ENCODE results near the gene ATP5MC3.
"Not testable (repeated sequence)": the region's sequence is repeated elsewhere in the genome, so short reads cannot be mapped to it uniquely, and the experiment has no call there.

Gene ATP5MC3

DNA sequence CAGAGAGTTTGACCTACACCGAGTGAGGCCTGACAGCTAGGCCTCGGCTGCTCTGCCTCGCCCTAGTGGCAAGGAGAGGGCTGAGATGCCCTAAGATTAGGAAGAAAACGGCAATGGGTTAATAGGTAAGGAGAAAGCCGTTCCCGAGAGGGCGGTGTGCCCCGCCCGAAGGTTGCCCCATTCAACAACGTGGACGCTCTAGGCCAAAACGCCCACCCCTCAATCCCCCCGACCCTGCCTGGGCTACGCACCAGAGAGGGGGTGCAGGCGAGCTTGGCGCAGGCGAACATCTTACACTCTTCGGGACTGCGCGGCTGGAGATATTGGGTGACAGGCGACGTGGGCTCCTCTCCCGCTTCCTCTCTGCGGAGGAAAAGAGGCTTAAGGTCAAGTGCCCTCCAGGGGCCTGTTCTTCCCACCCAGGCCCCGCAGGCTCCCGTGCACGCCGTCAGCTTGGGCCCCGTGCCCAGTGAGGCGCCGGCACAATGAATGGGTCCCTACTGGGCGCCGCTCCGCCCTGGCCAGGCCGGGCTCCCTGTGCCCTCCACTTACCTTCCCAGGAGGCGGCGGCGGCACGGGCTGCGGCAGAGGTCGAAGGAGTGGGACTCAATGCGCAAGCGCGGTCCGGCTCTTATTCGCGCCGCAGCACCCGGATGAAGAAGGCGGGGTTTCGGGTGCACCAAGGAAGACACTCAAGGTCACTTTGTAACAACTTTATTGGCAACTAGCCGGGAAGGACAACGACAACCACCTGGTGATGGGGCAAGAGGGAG is at the start of gene ATP5MC3:
TSS of gene ATP5MC3 (minus strand) at position 607 of the 773 bp plus-strand sequence. CDS start at position 290, 317 bp downstream.
- DNase-seq = peak; percentile 69

DNA sequence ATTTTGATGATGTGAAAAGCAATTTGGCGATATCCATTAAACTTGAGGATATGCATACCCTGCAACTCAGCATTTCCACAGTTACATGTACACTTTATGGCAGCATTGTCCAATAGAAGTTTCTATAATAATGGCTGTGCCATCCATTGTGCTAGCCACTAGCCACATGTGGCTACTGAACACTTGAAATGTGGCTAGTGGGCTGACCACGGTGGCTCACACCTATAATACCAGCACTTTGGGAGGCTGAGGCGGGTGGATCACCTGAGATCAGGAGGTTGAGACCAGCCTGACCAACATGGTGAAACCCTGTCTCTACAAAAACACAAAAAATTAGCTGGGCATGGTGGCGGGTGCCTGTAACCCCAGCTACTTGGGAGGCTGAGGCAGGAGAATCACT is 47.1 kb upstream of the ATP5MC3 start:
- not testable (repeated sequence) for DNase-seq

DNA sequence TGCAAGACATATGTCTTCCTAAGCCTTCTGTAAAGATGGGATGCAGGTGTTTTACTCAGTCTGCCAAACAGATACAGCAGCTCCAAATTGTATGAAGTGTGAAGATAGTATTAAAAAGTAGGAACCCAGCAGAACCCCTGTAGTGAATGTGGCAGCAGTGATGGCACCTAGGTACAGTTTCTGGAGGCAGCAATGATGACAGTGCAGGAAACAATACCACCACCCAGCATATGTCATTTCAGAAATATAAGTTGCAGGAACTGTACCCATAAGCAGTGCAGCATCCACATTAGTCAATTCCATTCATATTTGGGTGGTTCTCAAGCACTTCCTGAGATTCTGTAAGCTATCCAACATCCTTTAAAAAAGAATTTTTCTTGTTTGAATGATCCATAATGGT is 46.7 kb upstream of the ATP5MC3 start:
- DNase-seq = no peak

DNA sequence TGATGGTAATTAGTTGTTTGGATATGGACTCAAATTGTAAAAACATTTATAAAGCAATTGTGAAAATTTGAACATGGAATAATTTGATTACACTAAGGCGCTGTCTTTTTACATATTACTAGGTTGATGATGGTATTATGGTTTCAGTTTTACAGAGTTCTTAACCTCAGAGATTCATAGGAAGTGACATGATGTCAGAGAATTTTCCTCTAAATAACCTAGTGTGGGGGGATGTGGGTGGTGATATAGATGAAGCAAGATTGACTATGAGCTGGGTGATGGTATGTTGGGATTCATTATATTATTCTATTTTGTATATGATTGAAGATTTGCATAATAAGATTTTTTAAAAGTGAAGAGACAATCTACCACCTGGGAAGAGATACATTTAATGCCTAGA is 45.9 kb upstream of the ATP5MC3 start:
- DNase-seq = no peak

DNA sequence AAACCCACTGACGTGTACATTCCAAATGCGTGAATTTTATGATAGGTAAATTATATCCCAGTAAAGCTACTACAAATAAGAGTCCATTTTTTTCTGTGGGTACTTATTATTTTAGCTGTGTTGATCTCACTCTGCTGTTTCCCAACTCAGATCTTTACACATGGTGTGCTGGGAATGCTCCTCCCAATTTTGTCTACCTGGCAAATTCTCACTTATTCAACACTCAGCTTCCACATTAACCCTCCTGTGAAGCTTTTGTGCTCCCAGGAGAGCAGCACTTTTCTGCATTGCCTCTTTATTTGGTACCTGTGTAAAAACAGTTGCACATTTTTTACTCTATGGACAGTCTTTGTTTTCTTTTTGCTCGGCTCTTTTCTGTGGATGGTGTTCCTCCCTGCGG is 38.6 kb upstream of the ATP5MC3 start:
- DNase-seq = no peak

DNA sequence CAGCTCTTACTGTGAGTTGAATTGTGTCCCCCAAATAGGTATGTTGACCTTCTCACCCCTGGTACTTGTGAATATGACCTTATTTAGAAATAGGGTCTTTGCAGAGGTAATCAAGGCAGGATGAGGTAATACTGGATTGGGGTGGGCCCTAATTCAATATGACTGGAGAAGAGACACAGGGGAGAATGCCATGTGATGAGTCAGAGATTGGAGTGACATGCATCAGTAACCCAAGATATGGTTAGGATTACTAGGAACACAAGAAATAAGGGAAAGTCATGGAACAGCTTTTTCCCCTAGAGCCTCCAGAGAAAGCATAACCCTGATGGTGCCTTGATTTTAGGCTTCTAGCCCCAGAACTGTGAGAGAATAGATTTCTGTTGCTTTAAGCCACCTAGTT is 37.0 kb upstream of the ATP5MC3 start:
- DNase-seq = no peak

DNA sequence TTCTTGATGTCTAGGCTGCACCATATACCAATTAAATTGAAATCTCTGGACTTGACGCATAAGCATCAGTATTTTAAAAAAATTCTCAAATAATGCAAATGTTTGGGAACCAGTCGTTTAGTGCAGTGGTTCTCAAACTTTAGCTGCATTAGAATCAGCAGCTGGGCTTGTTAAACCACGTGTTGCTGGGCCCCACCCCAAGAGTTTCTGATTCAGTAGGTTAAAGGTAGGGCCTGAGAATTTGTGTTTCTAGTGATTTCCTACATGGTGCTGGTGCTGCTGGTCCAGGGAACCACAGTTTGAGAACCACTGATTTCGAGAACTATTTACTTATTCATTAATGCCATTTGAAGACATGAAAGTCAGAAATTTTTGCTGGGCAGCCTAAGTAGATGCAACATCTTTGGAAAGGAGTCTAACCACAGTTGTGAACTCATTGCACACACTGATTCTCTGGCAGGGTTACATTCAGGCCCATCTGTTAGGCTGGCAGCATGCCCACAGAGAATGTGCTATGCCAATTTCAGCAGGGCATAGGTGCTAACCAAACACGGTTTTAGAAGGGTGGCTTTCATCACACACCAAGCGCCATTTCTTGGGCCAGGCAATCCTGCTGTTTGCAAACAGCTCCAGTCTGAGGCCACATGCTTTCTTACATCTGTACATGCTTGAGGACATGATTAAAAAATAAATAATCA is 26.4 kb upstream of the ATP5MC3 start:
- no peak for DNase-seq

DNA sequence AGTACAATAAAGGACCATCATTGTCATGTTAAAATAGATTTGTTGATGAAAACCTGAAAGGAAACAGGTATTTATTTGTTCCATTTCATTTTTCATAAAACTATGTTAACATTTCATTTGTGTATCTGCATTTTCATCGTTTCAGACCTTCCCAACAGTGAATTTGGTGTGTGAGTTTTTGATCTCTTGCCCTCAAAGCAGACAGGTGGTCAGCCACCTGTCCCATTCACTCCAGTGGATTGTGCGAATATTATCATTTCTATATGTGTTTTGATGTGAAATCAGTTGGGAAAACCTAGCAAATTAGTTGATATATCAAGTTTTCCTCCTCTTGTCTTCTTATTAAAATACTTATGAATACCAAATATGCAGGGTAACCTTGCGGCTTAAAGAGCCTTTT is 25.4 kb upstream of the ATP5MC3 start:
- no peak for DNase-seq

DNA sequence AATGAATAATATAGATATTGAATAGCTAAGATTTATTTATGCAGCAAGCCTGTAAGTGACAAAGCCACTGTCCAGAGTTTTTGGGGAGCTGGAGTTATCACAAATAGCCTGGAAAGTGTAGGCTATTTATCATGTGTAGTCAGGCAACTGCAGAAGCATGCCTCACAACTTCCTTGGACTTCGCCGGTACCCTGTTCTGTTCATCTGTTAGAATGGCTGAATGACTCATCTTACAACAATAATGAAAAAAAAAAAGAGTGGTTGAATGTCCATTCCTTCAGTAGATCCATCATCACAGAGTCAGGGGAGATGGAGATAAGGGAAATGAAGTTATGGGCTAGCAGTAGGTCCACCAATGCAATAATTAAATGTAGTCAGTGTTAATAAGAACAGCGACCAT is 24.0 kb upstream of the ATP5MC3 start:
- DNase-seq = peak; percentile 18

DNA sequence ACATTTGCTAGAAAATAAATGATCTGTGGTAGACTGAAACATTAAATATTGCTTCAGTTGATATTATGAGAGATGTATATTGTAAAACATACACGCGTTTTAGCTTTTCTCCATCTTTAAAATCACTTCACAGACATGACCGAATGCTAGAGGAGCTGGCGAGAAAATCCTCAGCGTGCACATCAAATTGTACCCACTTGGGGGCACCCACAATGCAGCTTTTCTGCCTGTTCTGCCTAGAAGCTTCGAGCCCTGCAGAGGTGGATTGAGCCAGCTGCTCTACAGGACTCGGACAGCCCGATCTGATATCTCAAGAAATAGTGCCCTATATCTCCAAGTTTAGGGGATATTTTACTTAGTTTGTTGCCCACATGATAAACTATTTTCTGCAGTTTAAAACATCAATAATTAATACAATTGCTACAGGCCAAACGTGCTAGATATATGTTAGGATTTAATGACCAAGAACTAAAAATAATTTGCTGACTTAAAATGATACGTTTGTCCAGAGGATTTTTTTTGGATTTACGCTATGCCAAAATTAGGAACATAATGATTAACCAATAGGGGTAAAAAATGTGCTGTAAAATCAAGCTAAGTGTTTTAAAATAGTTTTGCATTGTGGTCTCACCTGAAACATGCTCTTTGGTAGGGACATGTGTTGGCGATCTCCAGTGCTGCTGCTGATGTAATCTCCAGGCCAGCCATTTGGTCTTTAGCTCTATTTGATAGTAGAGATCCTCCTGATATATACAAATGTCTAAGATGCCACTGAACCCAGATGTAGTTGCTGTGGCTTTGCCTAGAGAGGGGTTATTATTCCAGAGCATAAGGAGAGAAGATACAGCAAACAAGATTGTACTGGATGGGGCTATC is 22.3 kb upstream of the ATP5MC3 start:
- DNase-seq = peak; percentile 11

DNA sequence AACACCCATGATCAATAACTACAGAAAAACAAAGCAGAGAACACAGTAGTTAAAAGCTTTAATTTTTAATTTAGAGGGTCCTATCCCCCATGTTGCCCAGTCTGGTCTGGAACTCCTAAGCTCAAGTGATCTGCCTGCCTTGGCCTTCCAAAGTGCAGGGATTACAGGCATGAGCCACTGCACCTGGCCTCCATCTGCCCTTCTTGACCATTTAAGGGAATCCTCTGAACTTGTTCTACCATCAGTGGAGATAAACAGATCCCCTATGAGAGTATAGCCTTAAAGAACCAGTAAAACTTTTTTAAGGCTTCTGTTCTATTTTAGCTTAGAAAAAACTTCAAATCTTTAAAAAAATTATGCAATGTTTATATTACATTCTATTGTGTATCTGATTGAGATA is 13.5 kb upstream of the ATP5MC3 start:
- DNase-seq = no peak

DNA sequence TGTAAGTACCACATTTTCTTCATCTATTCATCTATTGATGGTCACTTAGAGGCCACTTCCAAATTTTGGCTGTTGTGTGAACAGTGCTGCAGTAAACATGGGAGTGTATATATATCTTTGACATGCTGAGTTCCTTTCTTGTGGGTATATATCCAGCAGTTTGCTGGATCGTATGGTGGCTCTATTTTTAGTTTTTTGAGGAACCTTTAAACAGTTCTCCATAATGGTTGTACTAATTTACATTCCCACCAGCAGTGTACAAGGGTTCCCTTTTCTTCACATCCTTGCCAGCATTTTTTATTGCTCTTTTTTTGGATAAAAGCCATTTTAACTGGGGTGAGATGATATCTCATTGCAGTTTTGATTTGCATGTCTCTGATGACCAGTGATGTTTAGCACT is 7.3 kb upstream of the ATP5MC3 start:
- no peak for DNase-seq

DNA sequence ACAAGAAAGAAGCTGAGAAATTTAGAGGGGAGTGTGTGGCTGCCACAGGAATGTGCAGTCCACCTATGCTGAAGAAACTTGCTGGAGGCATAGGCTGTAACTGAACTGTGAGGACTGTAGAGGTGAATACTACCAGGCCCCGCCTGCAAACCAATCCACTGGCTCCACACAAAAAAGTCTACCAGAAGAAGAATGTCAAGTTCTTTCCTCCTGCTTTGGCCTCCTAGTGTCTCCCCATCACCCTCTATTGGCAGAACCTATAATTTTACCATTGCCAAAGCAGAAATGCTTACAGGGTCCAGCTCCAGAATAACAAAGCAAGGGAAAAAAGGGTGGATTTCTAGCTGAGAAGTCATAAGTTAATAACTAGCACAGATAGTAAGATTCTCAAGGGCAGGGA is 5.9 kb upstream of the ATP5MC3 start:
- peak; percentile 20 for DNase-seq

DNA sequence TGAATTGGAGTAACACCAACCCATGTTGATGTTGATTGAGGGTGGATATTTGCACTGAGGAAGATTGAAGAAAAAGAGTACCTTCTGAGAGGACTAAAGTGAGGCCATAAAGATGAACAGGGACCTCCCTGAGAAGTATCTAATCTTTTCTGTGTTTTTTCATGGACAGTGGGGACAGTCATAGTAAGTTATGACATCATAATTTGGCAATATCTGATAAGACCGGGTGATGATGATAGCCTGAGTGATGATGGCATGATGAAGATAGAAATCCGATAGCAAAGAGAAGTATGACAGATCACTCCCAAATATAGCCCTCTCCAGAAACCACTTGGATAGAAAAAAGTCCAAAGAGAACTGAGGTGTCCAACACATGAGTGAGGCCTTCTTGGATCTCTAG is 2.2 kb upstream of the ATP5MC3 start:
- DNase-seq = no peak

DNA sequence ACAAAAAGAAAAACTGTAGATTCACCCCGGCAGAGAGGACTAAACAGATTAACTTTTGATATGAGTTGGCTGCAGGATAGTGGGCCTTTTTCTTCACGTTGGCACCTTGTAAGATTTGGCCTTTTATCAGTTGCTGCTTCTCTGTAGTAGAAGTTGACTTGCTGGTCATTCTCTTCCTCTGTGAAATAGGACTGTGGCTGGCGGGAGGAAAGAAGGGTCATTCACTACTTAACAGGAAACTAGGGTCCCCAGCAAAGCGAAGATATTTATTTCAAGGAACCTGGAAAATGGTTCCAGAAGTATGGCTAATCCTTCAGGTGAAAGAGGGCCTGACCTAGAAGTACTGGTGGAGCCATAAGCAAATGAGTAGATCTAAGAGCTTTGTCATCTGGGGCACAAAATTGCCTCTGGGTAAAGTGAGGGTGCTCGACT is 383 bp upstream of the ATP5MC3 start:
- no peak for DNase-seq

DNA sequence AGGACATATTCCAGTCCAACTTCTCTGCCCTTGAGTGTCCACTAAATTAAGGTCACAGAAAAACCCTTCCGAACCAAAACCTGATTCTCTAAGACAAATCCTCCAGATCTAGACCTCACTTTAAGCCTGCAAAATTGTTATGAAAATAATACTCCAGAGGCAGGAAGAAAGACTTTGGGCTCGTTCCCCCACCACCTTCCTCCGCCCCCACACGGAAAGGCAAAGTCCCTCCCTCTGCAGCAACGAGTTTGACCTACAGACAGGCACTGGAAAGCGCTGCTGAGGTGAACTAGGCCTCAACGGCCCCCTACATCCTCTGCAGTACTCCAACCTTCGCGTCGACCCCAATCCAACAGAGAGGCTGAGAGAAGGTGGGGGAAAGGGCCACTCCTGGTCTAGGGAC is 808 bp downstream of the ATP5MC3 start:
- DNase-seq = no peak

DNA sequence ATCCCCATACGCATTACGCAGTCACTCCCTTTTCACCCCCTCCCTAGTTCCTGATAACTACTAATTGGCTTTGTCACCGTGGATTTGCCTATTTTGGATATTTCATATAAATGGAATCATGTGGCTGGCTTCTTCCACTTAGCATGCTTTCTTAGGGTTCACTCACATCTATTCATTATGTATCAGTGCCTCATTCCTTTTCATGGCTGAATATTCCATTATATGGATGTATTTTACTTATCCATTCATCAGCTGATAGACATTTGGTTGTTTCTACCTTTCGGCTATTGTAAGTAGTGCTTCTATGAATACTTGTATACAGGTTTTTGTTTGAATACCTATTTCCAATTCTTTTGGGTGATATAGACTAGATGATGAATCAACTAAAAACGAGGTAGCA is 4.9 kb downstream of the ATP5MC3 start:
- DNase-seq = no peak

DNA sequence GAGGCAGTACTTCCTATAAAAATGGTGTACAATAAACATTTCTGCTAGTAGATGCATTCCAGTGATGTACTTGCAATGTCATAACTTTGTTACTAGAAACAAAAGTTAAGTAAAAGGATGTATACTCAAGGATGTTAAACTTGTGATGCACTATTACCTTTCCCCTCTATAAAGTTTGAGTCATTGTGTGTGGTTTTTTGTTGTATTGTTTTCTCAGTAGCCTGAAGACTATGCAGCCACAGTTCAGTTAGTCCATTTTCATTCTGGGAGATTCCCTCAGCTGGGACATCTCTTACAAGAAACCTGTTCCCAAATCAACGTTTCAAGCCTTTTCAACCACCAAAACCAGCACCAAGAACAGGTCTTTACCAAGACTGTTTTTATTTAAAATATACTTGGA is 5.6 kb downstream of the ATP5MC3 start:
- no peak for DNase-seq

DNA sequence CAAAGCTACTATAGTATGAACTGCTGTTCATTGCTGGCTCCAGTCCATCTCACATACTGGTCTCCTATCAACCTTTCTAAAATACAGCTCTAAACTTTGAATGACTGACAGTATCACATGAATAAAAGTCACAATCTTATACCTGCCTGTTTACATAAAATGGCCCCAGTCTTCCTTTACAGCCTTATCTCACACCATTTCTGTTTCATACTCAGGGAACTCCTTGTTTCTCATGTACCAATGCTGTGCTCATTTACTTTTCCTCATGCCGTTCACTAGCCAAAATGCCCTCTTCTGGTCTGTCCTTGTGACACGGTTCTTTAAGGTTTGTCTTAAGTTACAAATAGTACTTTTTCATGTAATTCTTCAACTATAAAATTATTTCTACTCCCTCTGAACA is 6.2 kb downstream of the ATP5MC3 start:
- no peak for DNase-seq

DNA sequence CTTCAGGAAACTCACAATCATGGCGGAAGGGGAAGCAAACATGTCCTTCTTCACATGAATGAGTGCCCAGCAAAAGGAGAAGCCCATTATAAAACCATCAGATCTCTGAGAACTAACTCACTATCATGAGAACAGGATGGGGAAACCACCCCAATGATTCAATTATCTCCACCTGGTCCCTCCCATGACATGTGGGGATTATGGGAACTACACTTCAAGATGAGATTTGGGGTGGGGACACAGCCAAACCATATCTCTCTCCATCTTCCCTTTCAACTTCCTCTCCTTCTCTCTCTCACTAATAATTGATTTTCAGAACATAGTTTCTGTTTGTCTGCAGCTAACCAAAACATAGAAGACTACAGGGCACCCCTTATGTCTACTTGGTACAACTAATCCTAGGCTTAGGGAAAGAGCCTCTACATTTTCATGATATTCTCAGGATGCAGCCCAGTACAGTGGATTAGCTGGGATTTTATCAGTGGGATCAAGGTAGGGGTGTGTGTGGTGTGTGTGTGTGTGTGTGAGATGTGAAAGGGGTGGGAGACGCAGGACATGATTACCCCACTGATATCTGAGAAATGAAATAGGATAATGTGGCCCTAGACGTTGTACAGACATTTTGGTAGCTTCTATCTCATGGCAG is 10.7 kb downstream of the ATP5MC3 start:
- DNase-seq = no peak

DNA sequence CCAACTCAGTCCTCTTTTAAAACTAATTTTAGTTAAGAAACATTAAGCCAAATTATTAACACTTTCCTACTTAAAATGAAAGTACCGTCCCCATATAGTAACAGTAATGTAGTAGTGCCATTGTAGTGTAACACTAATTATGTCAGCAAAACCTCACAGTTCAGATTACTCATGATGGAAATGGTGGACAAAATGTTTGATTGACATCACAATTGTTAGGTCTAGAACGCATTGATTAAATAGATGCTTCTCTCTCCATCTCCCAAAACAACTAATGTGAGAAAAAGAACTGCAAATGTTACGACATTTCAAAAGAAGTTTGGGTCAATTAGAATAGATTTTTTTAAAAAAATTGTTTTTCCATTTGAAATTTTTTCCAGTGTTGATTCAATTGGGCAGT is 12.3 kb downstream of the ATP5MC3 start:
- DNase-seq = no peak

DNA sequence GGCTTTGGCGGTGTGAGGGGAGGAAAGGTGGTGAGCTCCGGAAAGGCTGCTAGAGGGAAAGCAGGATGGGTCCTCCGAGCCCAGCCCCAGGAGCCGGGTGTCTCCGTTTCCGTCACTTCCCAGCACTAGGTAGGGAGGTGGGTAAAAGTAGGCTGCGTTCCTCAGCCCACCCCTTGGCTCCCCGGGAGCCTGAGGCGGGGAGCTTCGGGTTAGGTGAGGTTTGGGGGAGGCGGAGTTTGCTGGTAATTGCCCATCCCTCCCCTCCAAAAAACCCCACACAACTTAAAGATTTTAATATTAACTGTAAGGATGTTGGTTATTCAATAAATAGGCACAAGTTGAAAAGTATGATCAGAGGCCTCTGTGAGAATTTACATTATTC is 13.0 kb downstream of the ATP5MC3 start:
- DNase-seq = no peak

Data from NCI-H226 (cell line).